ENCODE data around the gene CAMTA1. TPM values are rescaled to one million over a fixed set of nuclear protein-coding genes. Genes with fewer than 3 reads are reported as not detected.

CAMTA1 gene
- total RNA-seq, 4 donors from 2014 or later: 57.4 to 88.3 (median 62.1) TPM

- H3K27ac ChIP-seq: peak overlapping the region; percentile 24 to 65 (median 36)
- DNase-seq: peak in 1 of 3 donors; percentile 54
These were observed 706.0 kb downstream of the CAMTA1 start for GRCh38 chr1:7491109-7491817.

GRCh38 chr1:7491818-7492173 lies 706.5 kb downstream of the CAMTA1 start:
- Histone ChIP-seq H3K27ac (peak overlapping the region in 2 of 4 donors; percentile 37 to 65), H3K4me1 (peaks cover 0 to 23% (median 1%) of the 10 kb centered on the region in 4 donors), H3K36me3 (no peaks in the 10 kb centered on the region), H3K9me3 (no peaks in the 10 kb centered on the region), H3K27me3 (no peaks in the 10 kb centered on the region), H3K4me3 (no peak overlapping the region)
- DNase-seq: peak in 1 of 3 donors; percentile 48
- TF ChIP-seq POLR2A (IDR thresholded peaks at IDR 0.05) (no peak), CTCF (IDR thresholded peaks at IDR 0.05) (no peak)

More at GRCh38 chr1:7491109-7491817, 706.0 kb downstream of the CAMTA1 start:
- Histone ChIP-seq H3K27me3 (no peaks in the 10 kb centered on the region), H3K9me3 (no peaks in the 10 kb centered on the region), H3K4me1 (peaks cover 0 to 23% (median 1%) of the 10 kb centered on the region in 4 donors), H3K36me3 (no peaks in the 10 kb centered on the region), H3K4me3 (no peak overlapping the region)
- TF ChIP-seq CTCF (IDR thresholded peaks at IDR 0.05): no peak
- no peak for TF ChIP-seq POLR2A (IDR thresholded peaks at IDR 0.05)

- no peaks in the 10 kb centered on the region for H3K27me3 ChIP-seq
- no peak overlapping the region for H3K27ac ChIP-seq
- H3K36me3 ChIP-seq: no peaks in the 10 kb centered on the region
- peaks cover 0 to 23% (median 1%) of the 10 kb centered on the region in 4 donors for H3K4me1 ChIP-seq
- DNase-seq: no peak
- no peak for TF ChIP-seq CTCF (IDR thresholded peaks at IDR 0.05)
- TF ChIP-seq POLR2A (IDR thresholded peaks at IDR 0.05): no peak
- H3K9me3 ChIP-seq: no peaks in the 10 kb centered on the region
- H3K4me3 ChIP-seq: no peak overlapping the region
These were observed 708.6 kb downstream of the CAMTA1 start for GRCh38 chr1:7493711-7494454.

- H3K4me1 ChIP-seq: peaks cover 0 to 14% (median 1%) of the 10 kb centered on the region in 4 donors
- no peaks in the 10 kb centered on the region for H3K27me3 ChIP-seq
- TF ChIP-seq CTCF (IDR thresholded peaks at IDR 0.05): no peak
- TF ChIP-seq POLR2A (IDR thresholded peaks at IDR 0.05): no peak
- H3K36me3 ChIP-seq: no peaks in the 10 kb centered on the region
- no peak overlapping the region for H3K4me3 ChIP-seq
- DNase-seq: no peak
- no peak overlapping the region for H3K27ac ChIP-seq
- H3K9me3 ChIP-seq: no peaks in the 10 kb centered on the region
These were observed 710.7 kb downstream of the CAMTA1 start for GRCh38 chr1:7495962-7496361.

GRCh38 chr1:7497107-7497637 lies 711.9 kb downstream of the CAMTA1 start:
- DNase-seq: no peak
- no peak for TF ChIP-seq CTCF (IDR thresholded peaks at IDR 0.05)
- no peak for TF ChIP-seq POLR2A (IDR thresholded peaks at IDR 0.05)
- Histone ChIP-seq H3K36me3 (no peaks in the 10 kb centered on the region), H3K27me3 (no peaks in the 10 kb centered on the region), H3K4me3 (no peak overlapping the region), H3K9me3 (no peaks in the 10 kb centered on the region), H3K4me1 (peaks cover 0 to 2% (median 0%) of the 10 kb centered on the region in 4 donors), H3K27ac (no peak overlapping the region)
